Measurements from ENCODE around the gene SLC7A4. TPM values are rescaled to one million over a fixed set of nuclear protein-coding genes. Genes with fewer than 3 reads are reported as not detected.

The SLC7A4 gene
- total RNA-seq, 5 donors from 2014 or later (not counting 1 experiment from before 2014, with no cell fraction given): 0.14 to 0.76 (median 0.41) TPM; not detected in 2

- peak within 1 kb of the TSS; percentile 74 to 80 for H3K4me3 ChIP-seq (ENCODE audit: control insufficient read depth in 1 of 2, extremely low read depth in 1 of 2, low read length in 1 of 2)
- H3K27ac ChIP-seq (ENCODE audit: low read length): peak within 1 kb of the TSS; percentile 59
- peak within 1 kb of the TSS; percentile 90 to 91 for H3K27ac Mint-ChIP-seq
- ChIA-PET POLR2A (interaction anchor here in 1 of 2 donors (0.6 kb wide), 1 partner anchor 125 kb away, joined by 5 read pairs; no protein-coding TSS in a partner anchor), CTCF (no interaction called here)
- peak; percentile 87 to 93 (median 92) for ATAC-seq (replicated peaks in 1 of 4)
- under 1% methylated on average over 85 of the region's 87 CpGs for WGBS (ENCODE audit: insufficient coverage)
- peaks cover 5 to 46% of the 10 kb centered on the region in 2 experiments for H3K4me1 ChIP-seq (ENCODE audit: control insufficient read depth in 1 of 2, extremely low read depth in 1 of 2, insufficient read depth in 2 of 2, low read length in 2 of 2)
- DNase-seq: peak; percentile 26 to 76 (median 56)
- no peaks in the 10 kb centered on the region for H3K9me3 ChIP-seq
- H3K4me1 Mint-ChIP-seq: peaks cover 44 to 52% (median 45%) of the 10 kb centered on the region in 3 donors
- H3K4me3 Mint-ChIP-seq: peak within 1 kb of the TSS; percentile 90 to 94 (median 92)
- peaks cover 0 to 11% of the 10 kb centered on the region in 2 donors for H3K36me3 ChIP-seq (ENCODE audit: control insufficient read depth in 2 of 2, extremely low read depth in 1 of 2, insufficient read depth in 1 of 2, low read length in 1 of 2)
- no peaks in the 10 kb centered on the region for H3K27me3 Mint-ChIP-seq
- H3K9me3 Mint-ChIP-seq: no peaks in the 10 kb centered on the region
- H3K27me3 ChIP-seq (replicated peaks in 1 of 2; ENCODE audit: control insufficient read depth in 2 of 2, extremely low read depth in 1 of 2, insufficient read depth in 2 of 2, low read length in 1 of 2): peaks cover 0 to 21% of the 10 kb centered on the region in 2 experiments
- H3K36me3 Mint-ChIP-seq: peaks cover 5% of the 10 kb centered on the region
These were observed 50.4 kb downstream of the SLC7A4 start, which contains the start of gene LZTR1 for GRCh38 chr22:20981787-20982562. TSS of gene LZTR1 (plus strand) at chr22:20982297. CDS start at chr22:20982372, 75 bp downstream.

- Mint-ChIP-seq H3K27ac (peak overlapping the region; percentile 90 to 91), H3K4me1 (peaks cover 44 to 46% (median 45%) of the 10 kb centered on the region in 3 donors), H3K9me3 (no peaks in the 10 kb centered on the region), H3K27me3 (peaks cover 0 to 2% of the 10 kb centered on the region in 2 donors), H3K4me3 (peak overlapping the region; percentile 90 to 94 (median 92)), H3K36me3 (no peaks in the 10 kb centered on the region)
- ATAC-seq (replicated peaks in 1 of 4) (no peak), DNase-seq (no peak)
- Histone ChIP-seq H3K9me3 (no peaks in the 10 kb centered on the region), H3K4me3 (ENCODE audit: control insufficient read depth in 1 of 2, extremely low read depth in 1 of 2, low read length in 1 of 2) (peak overlapping the region; percentile 74 to 80), H3K27me3 (replicated peaks in 1 of 2; ENCODE audit: control insufficient read depth in 2 of 2, extremely low read depth in 1 of 2, insufficient read depth in 2 of 2, low read length in 1 of 2) (peaks cover 0 to 25% of the 10 kb centered on the region in 2 experiments), H3K4me1 (ENCODE audit: control insufficient read depth in 1 of 2, extremely low read depth in 1 of 2, insufficient read depth in 2 of 2, low read length in 2 of 2) (peaks cover 5 to 46% of the 10 kb centered on the region in 2 experiments), H3K36me3 (ENCODE audit: control insufficient read depth in 2 of 2, extremely low read depth in 1 of 2, insufficient read depth in 1 of 2, low read length in 1 of 2) (peaks cover 0 to 7% of the 10 kb centered on the region in 2 donors), H3K27ac (ENCODE audit: low read length) (peak overlapping the region; percentile 59)
- ChIA-PET CTCF (no interaction called here), POLR2A (no interaction called here)
- 83% methylated on average over 7 of the region's 10 CpGs for WGBS (ENCODE audit: insufficient coverage)
These were observed 51.2 kb downstream of the SLC7A4 start for GRCh38 chr22:20980938-20981722.

GRCh38 chr22:20980523-20980922 lies 51.8 kb downstream of the SLC7A4 start:
- no peak overlapping the region for H3K27ac ChIP-seq (ENCODE audit: low read length)
- H3K9me3 ChIP-seq: no peaks in the 10 kb centered on the region
- H3K4me1 Mint-ChIP-seq: peaks cover 44 to 45% (median 45%) of the 10 kb centered on the region in 3 donors
- H3K4me3 ChIP-seq (ENCODE audit: control insufficient read depth in 1 of 2, extremely low read depth in 1 of 2, low read length in 1 of 2): no peak overlapping the region
- H3K4me3 Mint-ChIP-seq: peak overlapping the region; percentile 90 to 94 (median 92)
- H3K27me3 ChIP-seq (replicated peaks in 1 of 2; ENCODE audit: control insufficient read depth in 2 of 2, extremely low read depth in 1 of 2, insufficient read depth in 2 of 2, low read length in 1 of 2): peaks cover 0 to 31% of the 10 kb centered on the region in 2 experiments
- peaks cover 5 to 46% of the 10 kb centered on the region in 2 experiments for H3K4me1 ChIP-seq (ENCODE audit: control insufficient read depth in 1 of 2, extremely low read depth in 1 of 2, insufficient read depth in 2 of 2, low read length in 2 of 2)
- no peaks in the 10 kb centered on the region for H3K36me3 Mint-ChIP-seq
- peak overlapping the region; percentile 90 to 91 for H3K27ac Mint-ChIP-seq
- peaks cover 0 to 4% of the 10 kb centered on the region in 2 donors for H3K36me3 ChIP-seq (ENCODE audit: control insufficient read depth in 2 of 2, extremely low read depth in 1 of 2, insufficient read depth in 1 of 2, low read length in 1 of 2)
- CTCF ChIA-PET: no interaction called here
- DNase-seq: no peak
- POLR2A ChIA-PET: no interaction called here
- ATAC-seq (replicated peaks in 1 of 4): no peak
- WGBS (ENCODE audit: insufficient coverage): 100% methylated on average over 4 of the region's 4 CpGs
- H3K9me3 Mint-ChIP-seq: no peaks in the 10 kb centered on the region
- H3K27me3 Mint-ChIP-seq: peaks cover 0 to 2% of the 10 kb centered on the region in 2 donors

GRCh38 chr22:20979940-20980453 lies 52.4 kb downstream of the SLC7A4 start:
- Mint-ChIP-seq H3K27ac (peak overlapping the region in 1 of 2 donors; percentile 29), H3K4me3 (peak overlapping the region; percentile 34 to 92 (median 42))
- WGBS (ENCODE audit: insufficient coverage): 92% methylated on average over 12 of the region's 13 CpGs

GRCh38 chr22:20979243-20979809 lies 53.0 kb downstream of the SLC7A4 start:
- peaks cover 5 to 46% of the 10 kb centered on the region in 2 experiments for H3K4me1 ChIP-seq (ENCODE audit: control insufficient read depth in 1 of 2, extremely low read depth in 1 of 2, insufficient read depth in 2 of 2, low read length in 2 of 2)
- peak overlapping the region; percentile 29 to 80 for H3K27ac Mint-ChIP-seq

More at GRCh38 chr22:20979940-20980453, 52.4 kb downstream of the SLC7A4 start:
- Mint-ChIP-seq H3K4me1 (peaks cover 44 to 45% (median 45%) of the 10 kb centered on the region in 3 donors), H3K27me3 (peaks cover 0 to 2% of the 10 kb centered on the region in 2 donors), H3K9me3 (no peaks in the 10 kb centered on the region), H3K36me3 (no peaks in the 10 kb centered on the region)
- H3K27me3 ChIP-seq (replicated peaks in 1 of 2; ENCODE audit: control insufficient read depth in 2 of 2, extremely low read depth in 1 of 2, insufficient read depth in 2 of 2, low read length in 1 of 2): peaks cover 0 to 31% of the 10 kb centered on the region in 2 experiments
- ChIA-PET CTCF (interaction anchor here in 1 of 2 donors (0.5 kb wide), 1 partner anchor 19 kb away, joined by 7 read pairs; no protein-coding TSS in a partner anchor), POLR2A (no interaction called here)
- peaks cover 0 to 4% of the 10 kb centered on the region in 2 donors for H3K36me3 ChIP-seq (ENCODE audit: control insufficient read depth in 2 of 2, extremely low read depth in 1 of 2, insufficient read depth in 1 of 2, low read length in 1 of 2)
- peaks cover 5 to 46% of the 10 kb centered on the region in 2 experiments for H3K4me1 ChIP-seq (ENCODE audit: control insufficient read depth in 1 of 2, extremely low read depth in 1 of 2, insufficient read depth in 2 of 2, low read length in 2 of 2)
- no peaks in the 10 kb centered on the region for H3K9me3 ChIP-seq
- DNase-seq: no peak
- ATAC-seq (replicated peaks in 1 of 4): no peak
- H3K27ac ChIP-seq (ENCODE audit: low read length): no peak overlapping the region
- no peak overlapping the region for H3K4me3 ChIP-seq (ENCODE audit: control insufficient read depth in 1 of 2, extremely low read depth in 1 of 2, low read length in 1 of 2)

More at GRCh38 chr22:20979243-20979809, 53.0 kb downstream of the SLC7A4 start:
- ChIA-PET CTCF (no interaction called here), POLR2A (no interaction called here)
- Histone ChIP-seq H3K4me3 (ENCODE audit: control insufficient read depth in 1 of 2, extremely low read depth in 1 of 2, low read length in 1 of 2) (no peak overlapping the region), H3K27ac (ENCODE audit: low read length) (no peak overlapping the region), H3K36me3 (ENCODE audit: control insufficient read depth in 2 of 2, extremely low read depth in 1 of 2, insufficient read depth in 1 of 2, low read length in 1 of 2) (peaks cover 0 to 4% of the 10 kb centered on the region in 2 donors), H3K27me3 (replicated peaks in 1 of 2; ENCODE audit: control insufficient read depth in 2 of 2, extremely low read depth in 1 of 2, insufficient read depth in 2 of 2, low read length in 1 of 2) (peaks cover 0 to 31% of the 10 kb centered on the region in 2 experiments), H3K9me3 (no peaks in the 10 kb centered on the region)
- no peaks in the 10 kb centered on the region for H3K36me3 Mint-ChIP-seq
- H3K4me3 Mint-ChIP-seq: peak overlapping the region; percentile 42 to 65 (median 65)
- ATAC-seq (replicated peaks in 1 of 4) (peak; percentile 21 to 50 (median 40)), DNase-seq (peak in 34 of 35 experiments; percentile 25 to 75 (median 66))
- peaks cover 0 to 2% of the 10 kb centered on the region in 2 donors for H3K27me3 Mint-ChIP-seq
- H3K4me1 Mint-ChIP-seq: peaks cover 44 to 45% (median 45%) of the 10 kb centered on the region in 3 donors
- WGBS (ENCODE audit: insufficient coverage): 27% methylated on average over 38 of the region's 39 CpGs
- H3K9me3 Mint-ChIP-seq: no peaks in the 10 kb centered on the region
